ENCODE data around the gene MEGF6.

MEGF6 gene

GRCh38 chr1:3481836-3482375 lies 129.4 kb downstream of the MEGF6 start:
- TF ChIP-seq CTCF (IDR thresholded peaks at IDR 0.05; ENCODE audit: low read depth, low read length): no peak
- no peak for DNase-seq (ENCODE audit: low read depth in 2 of 2)

GRCh38 chr1:3481046-3481445 lies 130.3 kb downstream of the MEGF6 start:
- no peak for TF ChIP-seq CTCF (IDR thresholded peaks at IDR 0.05; ENCODE audit: low read depth, low read length)
- H3K4me3 ChIP-seq (replicated peaks in 1 of 2; ENCODE audit: low read depth in 2 of 2, low read length in 2 of 2): no peak overlapping the region
- no peak for DNase-seq (ENCODE audit: low read depth in 2 of 2)

More at GRCh38 chr1:3481836-3482375, 129.4 kb downstream of the MEGF6 start:
- H3K4me3 ChIP-seq (replicated peaks in 1 of 2; ENCODE audit: low read depth in 2 of 2, low read length in 2 of 2): no peak overlapping the region

- DNase-seq (ENCODE audit: low read depth in 2 of 2): no peak
- TF ChIP-seq CTCF (IDR thresholded peaks at IDR 0.05; ENCODE audit: low read depth, low read length): no peak
- no peak overlapping the region for H3K4me3 ChIP-seq (replicated peaks in 1 of 2; ENCODE audit: low read depth in 2 of 2, low read length in 2 of 2)
Measured at GRCh38 chr1:3480369-3480719, 131.0 kb downstream of the MEGF6 start.

GRCh38 chr1:3479511-3480368 lies 131.6 kb downstream of the MEGF6 start:
- H3K4me3 ChIP-seq (replicated peaks in 1 of 2; ENCODE audit: low read depth in 2 of 2, low read length in 2 of 2): no peak overlapping the region
- TF ChIP-seq CTCF (IDR thresholded peaks at IDR 0.05; ENCODE audit: low read depth, low read length): no peak
- no peak for DNase-seq (ENCODE audit: low read depth in 2 of 2)

- H3K4me3 ChIP-seq (replicated peaks in 1 of 2; ENCODE audit: low read depth in 2 of 2, low read length in 2 of 2): no peak overlapping the region
- TF ChIP-seq CTCF (IDR thresholded peaks at IDR 0.05; ENCODE audit: low read depth, low read length): no peak
- DNase-seq (ENCODE audit: low read depth in 2 of 2): no peak
Measured at GRCh38 chr1:3478187-3478586, 133.1 kb downstream of the MEGF6 start.

GRCh38 chr1:3477241-3477995 lies 133.9 kb downstream of the MEGF6 start:
- H3K4me3 ChIP-seq (replicated peaks in 1 of 2; ENCODE audit: low read depth in 2 of 2, low read length in 2 of 2): no peak overlapping the region
- TF ChIP-seq CTCF (IDR thresholded peaks at IDR 0.05; ENCODE audit: low read depth, low read length): no peak
- no peak for DNase-seq (ENCODE audit: low read depth in 2 of 2)
